MM.1S (cell line): ENCODE results near the gene GRB7.

ENCODE experiments used
- DNase-seq: peaks from one replicate; pipeline ENCODE4 v3.0.0-alpha.2; 2015
- H2AFZ ChIP-seq: fragments of 300-600 bp; sonication (generic); 2 replicates; pipeline ENCODE4 v1.6.0; 2016; ENCODE audit warnings: antibody characterized with exemption, low read length
- H3F3A ChIP-seq: fragments of 300-600 bp; sonication (generic); 2 replicates; pipeline ENCODE4 v1.6.1; 2016; ENCODE audit warnings: mild to moderate bottlenecking, antibody characterized with exemption, low read length, moderate library complexity, mixed read lengths; ENCODE audit not compliant: insufficient read depth
- H3K27ac ChIP-seq: fragments of 300-600 bp; sonication (generic); 2 replicates; pipeline ENCODE4 v1.5.1; 2016; ENCODE audit warnings: mild to moderate bottlenecking, low read length
- H3K27me3 ChIP-seq: fragments of 300-600 bp; sonication (generic); replicated peaks from 2 replicates; pipeline ENCODE4 v1.6.0; 2016; ENCODE audit warnings: low read length; ENCODE audit not compliant: insufficient read depth
- H3K36me3 ChIP-seq: fragments of 300-600 bp; sonication (generic); replicated peaks from 2 replicates; pipeline ENCODE4 v1.6.1; 2016; ENCODE audit warnings: mild to moderate bottlenecking, low read length, mixed read lengths; ENCODE audit not compliant: insufficient read depth
- H3K4me1 ChIP-seq: fragments of 300-600 bp; sonication (generic); 2 replicates; pipeline ENCODE4 v1.6.1; 2016; ENCODE audit warnings: low read length, mixed read lengths
- H3K4me2 ChIP-seq: fragments of 300-600 bp; sonication (generic); 2 replicates; pipeline ENCODE4 v1.6.0; 2016; ENCODE audit warnings: low read depth, low read length
- H3K4me3 ChIP-seq: fragments of 300-600 bp; sonication (generic); 2 replicates; pipeline ENCODE4 v1.5.1; 2016; ENCODE audit warnings: low read length, mixed read lengths
- H3K79me2 ChIP-seq: fragments of 300-600 bp; sonication (generic); 2 replicates; pipeline ENCODE4 v1.6.1; 2016; ENCODE audit warnings: mixed run types, low read length, mixed read lengths
- H3K9ac ChIP-seq: fragments of 300-600 bp; sonication (generic); 2 replicates; pipeline ENCODE4 v1.6.1; 2016; ENCODE audit warnings: low read length, mixed read lengths
- H3K9me2 ChIP-seq: fragments of 300-600 bp; sonication (generic); replicated peaks from 2 replicates; pipeline ENCODE4 v1.6.1; 2016; ENCODE audit warnings: mild to moderate bottlenecking, low read length, mixed read lengths; ENCODE audit not compliant: insufficient read depth
- H3K9me3 ChIP-seq: fragments of 300-600 bp; sonication (generic); replicated peaks from 2 replicates; pipeline ENCODE4 v1.6.1; 2016; ENCODE audit warnings: mild to moderate bottlenecking, low read length, mixed read lengths; ENCODE audit not compliant: insufficient read depth
- H4K20me1 ChIP-seq: fragments of 300-600 bp; sonication (generic); 2 replicates; pipeline ENCODE4 v1.6.1; 2016; ENCODE audit warnings: mild to moderate bottlenecking, low read length, moderate library complexity, mixed read lengths; ENCODE audit not compliant: insufficient read depth
- EZH2 ChIP-seq: fragments of 300-600 bp; sonication (generic); optimal IDR thresholded peaks from 2 replicates; pipeline ENCODE3; 2017; ENCODE audit warnings: low read depth, mild to moderate bottlenecking, antibody characterized with exemption, low read length, mixed read lengths
- EZH2phosphoT487 ChIP-seq: fragments of 300-600 bp; sonication (generic); IDR thresholded peaks from 2 replicates; pipeline ENCODE4 v1.6.1; 2018; ENCODE audit warnings: antibody characterized with exemption, low read length
- TF ChIP-seq, protein P1 (sequence below): fragments of 300-600 bp; sonication (generic); IDR thresholded peaks from 2 replicates; pipeline ENCODE4 v1.5.1; 2016; ENCODE audit warnings: antibody characterized with exemption, low read length, mixed read lengths

GRB7 gene

DNA sequence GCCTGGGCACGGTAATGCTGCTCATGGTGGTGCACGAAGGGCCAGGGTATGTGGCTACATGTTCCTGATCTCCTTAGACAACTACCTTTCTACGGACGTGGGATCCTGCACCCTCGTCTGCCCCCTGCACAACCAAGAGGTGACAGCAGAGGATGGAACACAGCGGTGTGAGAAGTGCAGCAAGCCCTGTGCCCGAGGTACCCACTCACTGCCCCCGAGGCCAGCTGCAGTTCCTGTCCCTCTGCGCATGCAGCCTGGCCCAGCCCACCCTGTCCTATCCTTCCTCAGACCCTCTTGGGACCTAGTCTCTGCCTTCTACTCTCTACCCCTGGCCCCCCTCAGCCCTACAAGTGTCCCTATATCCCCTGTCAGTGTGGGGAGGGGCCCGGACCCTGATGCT, 25.9 kb upstream of the GRB7 start:
- no peaks in the 10 kb centered on the region for H3K36me3 ChIP-seq
- no peak overlapping the region for H3K4me2 ChIP-seq

DNA sequence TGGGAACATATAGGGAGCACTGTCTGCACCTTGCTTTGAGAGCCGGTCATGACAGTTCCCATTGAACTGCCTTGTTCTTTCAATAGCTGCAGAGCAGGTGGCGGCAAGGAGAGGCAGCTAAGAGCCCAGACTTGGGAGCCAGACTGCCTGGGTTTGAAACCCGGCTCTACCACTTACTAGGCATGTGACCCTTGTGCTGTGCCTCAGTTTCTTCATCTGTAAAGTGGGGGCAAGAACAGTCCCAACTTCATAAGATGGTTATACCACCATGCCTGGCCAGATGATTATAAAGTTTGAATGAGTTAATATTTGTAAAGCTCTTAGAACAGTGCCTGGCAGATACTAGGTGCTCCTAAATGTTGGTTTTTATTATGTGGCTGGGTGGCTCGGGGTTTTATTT, 23.5 kb upstream of the GRB7 start:
- no peak for DNase-seq
- H3K27ac ChIP-seq = no peak overlapping the region
- no peak overlapping the region for H2AFZ ChIP-seq
- H3K79me2 ChIP-seq = no peaks in the 10 kb centered on the region
- no peaks in the 10 kb centered on the region for H3K9me3 ChIP-seq
- H3K9ac ChIP-seq = no peak overlapping the region
- H4K20me1 ChIP-seq = no peaks in the 10 kb centered on the region
- TF ChIP-seq EZH2 = no peak
- TF ChIP-seq EZH2phosphoT487 = no peak
- TF ChIP-seq, protein P1, sequence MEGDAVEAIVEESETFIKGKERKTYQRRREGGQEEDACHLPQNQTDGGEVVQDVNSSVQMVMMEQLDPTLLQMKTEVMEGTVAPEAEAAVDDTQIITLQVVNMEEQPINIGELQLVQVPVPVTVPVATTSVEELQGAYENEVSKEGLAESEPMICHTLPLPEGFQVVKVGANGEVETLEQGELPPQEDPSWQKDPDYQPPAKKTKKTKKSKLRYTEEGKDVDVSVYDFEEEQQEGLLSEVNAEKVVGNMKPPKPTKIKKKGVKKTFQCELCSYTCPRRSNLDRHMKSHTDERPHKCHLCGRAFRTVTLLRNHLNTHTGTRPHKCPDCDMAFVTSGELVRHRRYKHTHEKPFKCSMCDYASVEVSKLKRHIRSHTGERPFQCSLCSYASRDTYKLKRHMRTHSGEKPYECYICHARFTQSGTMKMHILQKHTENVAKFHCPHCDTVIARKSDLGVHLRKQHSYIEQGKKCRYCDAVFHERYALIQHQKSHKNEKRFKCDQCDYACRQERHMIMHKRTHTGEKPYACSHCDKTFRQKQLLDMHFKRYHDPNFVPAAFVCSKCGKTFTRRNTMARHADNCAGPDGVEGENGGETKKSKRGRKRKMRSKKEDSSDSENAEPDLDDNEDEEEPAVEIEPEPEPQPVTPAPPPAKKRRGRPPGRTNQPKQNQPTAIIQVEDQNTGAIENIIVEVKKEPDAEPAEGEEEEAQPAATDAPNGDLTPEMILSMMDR = no peak
- no peaks in the 10 kb centered on the region for H3K27me3 ChIP-seq
- H3K9me2 ChIP-seq = no peaks in the 10 kb centered on the region
- H3K4me1 ChIP-seq = no peaks in the 10 kb centered on the region
- no peaks in the 10 kb centered on the region for H3K36me3 ChIP-seq
- H3K4me3 ChIP-seq = no peak overlapping the region
- H3K4me2 ChIP-seq = no peak overlapping the region
- no peaks in the 10 kb centered on the region for H3F3A ChIP-seq

More for the DNA sequence above, 25.9 kb upstream of the GRB7 start:
- Histone ChIP-seq H3K27me3 (no peaks in the 10 kb centered on the region), H3F3A (no peaks in the 10 kb centered on the region), H4K20me1 (no peaks in the 10 kb centered on the region), H3K9me2 (no peaks in the 10 kb centered on the region), H3K4me1 (peaks cover 7% of the 10 kb centered on the region), H2AFZ (no peak overlapping the region), H3K27ac (no peak overlapping the region), H3K9ac (no peak overlapping the region), H3K9me3 (no peaks in the 10 kb centered on the region), H3K79me2 (no peaks in the 10 kb centered on the region), H3K4me3 (no peak overlapping the region)
- no peak for DNase-seq
- TF ChIP-seq EZH2 (no peak), EZH2phosphoT487 (no peak)
- TF ChIP-seq, protein P1 = no peak

DNA sequence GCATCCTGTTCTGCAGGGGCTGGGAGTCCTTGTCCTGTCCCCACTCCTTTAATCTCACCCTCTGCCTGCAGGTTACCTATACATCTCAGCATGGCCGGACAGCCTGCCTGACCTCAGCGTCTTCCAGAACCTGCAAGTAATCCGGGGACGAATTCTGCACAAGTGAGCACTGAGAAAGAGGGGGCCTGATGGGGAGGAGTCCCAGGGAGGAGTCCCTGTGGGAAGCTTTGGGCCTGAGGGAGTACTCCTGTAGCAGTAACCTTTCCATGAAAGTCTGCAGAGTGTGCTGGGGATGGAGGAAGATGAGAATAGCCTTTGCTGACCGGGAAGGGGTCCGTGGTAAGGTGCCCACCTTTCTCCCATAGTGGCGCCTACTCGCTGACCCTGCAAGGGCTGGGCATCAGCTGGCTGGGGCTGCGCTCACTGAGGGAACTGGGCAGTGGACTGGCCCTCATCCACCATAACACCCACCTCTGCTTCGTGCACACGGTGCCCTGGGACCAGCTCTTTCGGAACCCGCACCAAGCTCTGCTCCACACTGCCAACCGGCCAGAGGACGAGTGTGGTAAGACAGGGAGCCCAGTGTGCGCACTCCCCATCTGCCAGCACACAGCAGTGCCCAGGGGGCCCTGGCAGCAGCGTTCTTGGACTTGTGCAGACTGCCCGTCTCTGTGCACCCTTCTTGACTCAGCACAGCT, 22.2 kb upstream of the GRB7 start:
- no peaks in the 10 kb centered on the region for H3K36me3 ChIP-seq

More for the DNA sequence above, 22.2 kb upstream of the GRB7 start:
- no peaks in the 10 kb centered on the region for H3K27me3 ChIP-seq
- H3K4me2 ChIP-seq = no peak overlapping the region
- no peaks in the 10 kb centered on the region for H3K9me2 ChIP-seq
- H2AFZ ChIP-seq = no peak overlapping the region
- no peak overlapping the region for H3K4me3 ChIP-seq
- H3K4me1 ChIP-seq = no peaks in the 10 kb centered on the region
- H3K9ac ChIP-seq = no peak overlapping the region
- DNase-seq = no peak
- no peaks in the 10 kb centered on the region for H3F3A ChIP-seq
- H4K20me1 ChIP-seq = no peaks in the 10 kb centered on the region
- no peak overlapping the region for H3K27ac ChIP-seq
- H3K79me2 ChIP-seq = no peaks in the 10 kb centered on the region
- TF ChIP-seq EZH2 = no peak
- no peak for TF ChIP-seq EZH2phosphoT487
- TF ChIP-seq, protein P1 = no peak
- H3K9me3 ChIP-seq = no peaks in the 10 kb centered on the region
